DND-41 (cell line): ENCODE data around the gene GINS2.

ENCODE experiments used
- ATAC-seq: fragments of 200-7000 bp; cut with Tn5 transposase; 3 replicates; pipeline ENCODE4 v1.9.1; 2021; ENCODE audit warnings: low read depth; ENCODE audit not compliant: insufficient read depth
- DNase-seq: peaks from one replicate; pipeline ENCODE4 v3.0.0-alpha.2; 2020
- H2AFZ ChIP-seq: 2 replicates; pipeline ENCODE4 v1.6.0; 2012; ENCODE audit warnings: low read depth, low read length
- H3K27ac ChIP-seq: 2 replicates; pipeline ENCODE4 v1.5.1; 2012; ENCODE audit warnings: low read length, inconsistent platforms
- H3K27me3 ChIP-seq: fragments of 200-600 bp; sonication (generic); 2 replicates; pipeline ENCODE4 v1.6.0; 2012; ENCODE audit warnings: low read length, mild to moderate bottlenecking, inconsistent platforms; ENCODE audit not compliant: insufficient read depth, poor library complexity
- H3K36me3 ChIP-seq: 2 replicates; pipeline ENCODE4 v1.5.1; 2012; ENCODE audit warnings: low read length, inconsistent platforms; ENCODE audit not compliant: insufficient read depth
- H3K4me1 ChIP-seq: 2 replicates; pipeline ENCODE4 v1.5.1; 2012; ENCODE audit warnings: mild to moderate bottlenecking, low read length; ENCODE audit not compliant: insufficient read depth
- H3K4me2 ChIP-seq: 2 replicates; pipeline ENCODE4 v1.6.0; 2012; ENCODE audit warnings: mild to moderate bottlenecking, moderate library complexity, low read length, inconsistent platforms; ENCODE audit not compliant: insufficient read depth
- H3K4me3 ChIP-seq, 2 experiments: fragments of 200-600 bp in 1 of 2; shearing (Covaris generic) in 1 of 2; 2 replicates each; pipeline ENCODE4 v1.5.1; 2012 to 2016; ENCODE audit warnings: inconsistent platforms in 2 of 2, low read length in 2 of 2, mild to moderate bottlenecking in 2 of 2, low read depth in 1 of 2, moderate library complexity in 1 of 2
- H3K79me2 ChIP-seq: 2 replicates; pipeline ENCODE4 v1.6.0; 2012; ENCODE audit warnings: low read length, inconsistent platforms; ENCODE audit not compliant: insufficient read depth
- H3K9ac ChIP-seq: 2 replicates; pipeline ENCODE4 v1.6.0; 2012; ENCODE audit warnings: low read depth, mild to moderate bottlenecking, inconsistent platforms, low read length, moderate library complexity
- H3K9me3 ChIP-seq: 2 replicates; pipeline ENCODE4 v1.5.1; 2012; ENCODE audit warnings: low read length, moderate library complexity, mild to moderate bottlenecking, inconsistent platforms; ENCODE audit not compliant: insufficient read depth, severe bottlenecking
- H4K20me1 ChIP-seq: 2 replicates; pipeline ENCODE4 v1.6.0; 2012; ENCODE audit warnings: low read length; ENCODE audit not compliant: insufficient read depth
- EZH2 ChIP-seq: IDR thresholded peaks from 3 replicates; pipeline ENCODE4 v1.6.1; 2012; ENCODE audit warnings: borderline replicate concordance, low read depth, mild to moderate bottlenecking, moderate library complexity, low read length, inconsistent platforms; ENCODE audit not compliant: severe bottlenecking
- TF ChIP-seq, protein P1 (sequence below): IDR thresholded peaks from 2 replicates; pipeline ENCODE4 v1.5.1; 2012; ENCODE audit warnings: borderline replicate concordance, low read length, moderate library complexity, mild to moderate bottlenecking; ENCODE audit not compliant: poor library complexity, severe bottlenecking; ENCODE audit errors: extremely low read depth

Gene GINS2

DNA sequence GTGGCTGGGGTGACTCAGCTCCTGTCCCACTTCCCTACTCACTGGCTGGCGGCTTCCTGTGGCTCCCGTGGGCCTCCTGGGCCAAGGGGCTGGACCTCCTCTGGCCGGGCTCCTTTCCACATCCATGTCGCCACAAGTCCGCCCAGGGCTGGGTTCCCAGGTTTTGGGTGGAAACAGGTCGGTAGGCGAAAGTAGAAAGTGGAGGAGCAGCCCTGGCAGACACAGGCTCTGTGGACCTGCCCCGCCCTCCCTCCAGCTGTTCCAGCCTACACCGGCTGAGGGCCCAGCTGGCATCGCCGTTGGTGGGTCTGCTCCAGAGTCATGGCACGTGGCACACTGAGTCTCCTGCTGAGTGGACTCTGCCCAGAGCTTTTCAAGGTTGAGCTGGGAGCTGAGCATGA, 47.0 kb downstream of the GINS2 start:
- no peak overlapping the region for H3K4me2 ChIP-seq
- peaks cover 49% of the 10 kb centered on the region for H3K36me3 ChIP-seq
- H2AFZ ChIP-seq: no peak overlapping the region
- H3K79me2 ChIP-seq: peaks cover 83% of the 10 kb centered on the region
- no peak overlapping the region for H3K4me3 ChIP-seq
- no peak overlapping the region for H3K9ac ChIP-seq
- no peak for DNase-seq
- H3K27ac ChIP-seq: no peak overlapping the region
- no peak for ATAC-seq
- H3K27me3 ChIP-seq: no peaks in the 10 kb centered on the region
- H4K20me1 ChIP-seq: peaks cover 97% of the 10 kb centered on the region
- no peaks in the 10 kb centered on the region for H3K4me1 ChIP-seq
- H3K9me3 ChIP-seq: no peaks in the 10 kb centered on the region
- TF ChIP-seq, protein P1, sequence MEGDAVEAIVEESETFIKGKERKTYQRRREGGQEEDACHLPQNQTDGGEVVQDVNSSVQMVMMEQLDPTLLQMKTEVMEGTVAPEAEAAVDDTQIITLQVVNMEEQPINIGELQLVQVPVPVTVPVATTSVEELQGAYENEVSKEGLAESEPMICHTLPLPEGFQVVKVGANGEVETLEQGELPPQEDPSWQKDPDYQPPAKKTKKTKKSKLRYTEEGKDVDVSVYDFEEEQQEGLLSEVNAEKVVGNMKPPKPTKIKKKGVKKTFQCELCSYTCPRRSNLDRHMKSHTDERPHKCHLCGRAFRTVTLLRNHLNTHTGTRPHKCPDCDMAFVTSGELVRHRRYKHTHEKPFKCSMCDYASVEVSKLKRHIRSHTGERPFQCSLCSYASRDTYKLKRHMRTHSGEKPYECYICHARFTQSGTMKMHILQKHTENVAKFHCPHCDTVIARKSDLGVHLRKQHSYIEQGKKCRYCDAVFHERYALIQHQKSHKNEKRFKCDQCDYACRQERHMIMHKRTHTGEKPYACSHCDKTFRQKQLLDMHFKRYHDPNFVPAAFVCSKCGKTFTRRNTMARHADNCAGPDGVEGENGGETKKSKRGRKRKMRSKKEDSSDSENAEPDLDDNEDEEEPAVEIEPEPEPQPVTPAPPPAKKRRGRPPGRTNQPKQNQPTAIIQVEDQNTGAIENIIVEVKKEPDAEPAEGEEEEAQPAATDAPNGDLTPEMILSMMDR: no peak
- no peak for TF ChIP-seq EZH2

DNA sequence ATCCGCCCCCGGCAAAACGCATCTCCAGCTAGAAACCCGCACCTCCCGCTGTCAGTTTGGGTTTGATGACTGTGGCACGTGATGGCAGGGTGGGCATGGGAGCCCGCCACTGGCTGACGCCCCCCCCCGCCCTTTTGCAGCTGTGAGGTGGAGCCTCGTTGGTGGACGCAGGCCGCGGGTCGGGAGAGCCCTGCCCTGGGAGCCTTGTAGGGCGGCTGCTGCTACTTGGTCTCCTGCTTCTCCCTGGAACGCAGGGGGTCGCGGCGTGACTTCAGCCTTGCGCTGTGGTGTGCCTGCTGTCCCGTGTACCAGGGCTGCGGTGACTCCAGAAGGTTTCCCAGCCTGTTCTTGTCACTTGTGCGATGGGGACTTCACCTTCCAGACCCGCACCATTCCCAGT, 47.4 kb downstream of the GINS2 start:
- Histone ChIP-seq H3K4me3 (no peak overlapping the region), H3K9ac (no peak overlapping the region), H3K27ac (no peak overlapping the region), H2AFZ (no peak overlapping the region), H3K27me3 (no peaks in the 10 kb centered on the region), H3K79me2 (peaks cover 87% of the 10 kb centered on the region), H3K4me1 (no peaks in the 10 kb centered on the region), H3K4me2 (no peak overlapping the region), H3K36me3 (peaks cover 50% of the 10 kb centered on the region), H4K20me1 (peaks cover 97% of the 10 kb centered on the region), H3K9me3 (no peaks in the 10 kb centered on the region)
- ATAC-seq (no peak), DNase-seq (no peak)
- TF ChIP-seq, protein P1: no peak
- TF ChIP-seq EZH2: no peak

DNA sequence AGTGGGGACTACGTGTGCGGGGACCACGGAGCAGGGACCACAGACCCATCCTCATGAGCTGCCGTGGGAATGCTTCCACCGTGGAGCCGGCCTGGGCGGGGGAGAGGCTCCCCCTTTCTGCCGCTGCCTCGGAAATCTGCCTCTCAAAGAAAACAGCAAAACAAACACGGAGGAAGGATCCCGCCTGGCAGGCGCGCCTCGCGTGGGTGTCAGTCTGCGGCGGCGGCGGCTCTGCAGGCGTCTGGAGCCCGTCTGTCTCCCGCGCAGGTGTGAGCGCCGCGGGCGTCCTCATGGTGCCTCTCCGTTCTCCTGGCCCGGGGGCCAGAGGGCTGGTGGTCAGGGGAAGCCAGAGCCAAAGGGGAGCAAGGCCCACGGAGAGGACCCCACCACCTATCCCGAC, 48.2 kb downstream of the GINS2 start:
- DNase-seq (no peak), ATAC-seq (no peak)
- Histone ChIP-seq H3K27me3 (no peaks in the 10 kb centered on the region), H3K4me1 (no peaks in the 10 kb centered on the region), H3K9ac (no peak overlapping the region), H3K27ac (no peak overlapping the region), H3K36me3 (peaks cover 51% of the 10 kb centered on the region), H2AFZ (no peak overlapping the region), H3K4me3 (no peak overlapping the region), H3K9me3 (no peaks in the 10 kb centered on the region), H4K20me1 (peaks cover 98% of the 10 kb centered on the region), H3K79me2 (peaks cover 88% of the 10 kb centered on the region), H3K4me2 (no peak overlapping the region)
- no peak for TF ChIP-seq EZH2
- TF ChIP-seq, protein P1: no peak

DNA sequence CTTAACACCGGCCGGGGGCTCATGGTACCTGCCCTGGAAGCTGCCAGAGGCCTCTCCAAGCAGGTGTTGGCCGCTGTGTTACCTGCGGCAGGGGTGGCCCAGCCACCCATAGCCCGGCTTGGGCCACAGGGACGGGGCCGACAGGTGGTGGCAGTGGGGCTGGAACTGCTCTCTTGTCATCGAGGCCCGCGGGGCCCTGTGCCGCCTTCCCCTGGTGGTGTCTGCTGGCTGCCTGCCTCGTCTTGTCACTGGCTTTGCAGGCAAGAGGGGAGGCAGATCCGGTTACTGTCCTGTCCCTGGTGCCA, 48.5 kb downstream of the GINS2 start:
- H3K27me3 ChIP-seq: no peaks in the 10 kb centered on the region
- no peak overlapping the region for H2AFZ ChIP-seq
- no peaks in the 10 kb centered on the region for H3K4me1 ChIP-seq
- no peak for DNase-seq
- no peak for ATAC-seq
- H3K27ac ChIP-seq: no peak overlapping the region
- no peaks in the 10 kb centered on the region for H3K9me3 ChIP-seq
- TF ChIP-seq, protein P1: no peak
- TF ChIP-seq EZH2: no peak
- H3K4me2 ChIP-seq: no peak overlapping the region
- H4K20me1 ChIP-seq: peaks cover 98% of the 10 kb centered on the region
- H3K9ac ChIP-seq: no peak overlapping the region
- peaks cover 88% of the 10 kb centered on the region for H3K79me2 ChIP-seq
- H3K36me3 ChIP-seq: peaks cover 51% of the 10 kb centered on the region
- H3K4me3 ChIP-seq: no peak overlapping the region
